ENCODE measurements around the gene SLC50A1.

The SLC50A1 gene

GRCh38 chr1:155128755-155129473, 6.7 kb upstream of the SLC50A1 start:
- Histone ChIP-seq H3K9ac (ENCODE audit: low read depth, low read length) (no peak overlapping the region), H3K4me3 (ENCODE audit: low read length) (no peak overlapping the region), H3K36me3 (ENCODE audit: insufficient read depth, low read length) (no peaks in the 10 kb centered on the region), H3K4me2 (ENCODE audit: low read length) (no peak overlapping the region), H3K27me3 (ENCODE audit: control insufficient read depth, insufficient read depth, low read length) (peaks cover 58% of the 10 kb centered on the region), H3K4me1 (ENCODE audit: control insufficient read depth, insufficient read depth, low read length) (peaks cover 40% of the 10 kb centered on the region), H3K9me3 (replicated peaks; ENCODE audit: low read length) (no peaks in the 10 kb centered on the region)

- Histone ChIP-seq H3K4me3 (ENCODE audit: low read length) (no peak overlapping the region), H3K9me3 (replicated peaks; ENCODE audit: low read length) (no peaks in the 10 kb centered on the region)
Measured at GRCh38 chr1:155130272-155131006, 5.2 kb upstream of the SLC50A1 start.

GRCh38 chr1:155131285-155131684, 4.4 kb upstream of the SLC50A1 start:
- Histone ChIP-seq H3K9ac (ENCODE audit: low read depth, low read length) (no peak overlapping the region), H3K36me3 (ENCODE audit: insufficient read depth, low read length) (no peaks in the 10 kb centered on the region), H3K4me1 (ENCODE audit: control insufficient read depth, insufficient read depth, low read length) (peaks cover 45% of the 10 kb centered on the region), H3K4me3 (ENCODE audit: low read length) (no peak overlapping the region), H3K4me2 (ENCODE audit: low read length) (no peak overlapping the region), H3K27me3 (ENCODE audit: control insufficient read depth, insufficient read depth, low read length) (peaks cover 37% of the 10 kb centered on the region), H3K9me3 (replicated peaks; ENCODE audit: low read length) (no peaks in the 10 kb centered on the region)

More at GRCh38 chr1:155130272-155131006, 5.2 kb upstream of the SLC50A1 start:
- H3K4me1 ChIP-seq (ENCODE audit: control insufficient read depth, insufficient read depth, low read length): peaks cover 50% of the 10 kb centered on the region
- H3K4me2 ChIP-seq (ENCODE audit: low read length): no peak overlapping the region
- no peak overlapping the region for H3K9ac ChIP-seq (ENCODE audit: low read depth, low read length)
- no peaks in the 10 kb centered on the region for H3K36me3 ChIP-seq (ENCODE audit: insufficient read depth, low read length)
- H3K27me3 ChIP-seq (ENCODE audit: control insufficient read depth, insufficient read depth, low read length): peaks cover 45% of the 10 kb centered on the region

- peaks cover 42% of the 10 kb centered on the region for H3K4me1 ChIP-seq (ENCODE audit: control insufficient read depth, insufficient read depth, low read length)
Measured at GRCh38 chr1:155131856-155132255, 3.8 kb upstream of the SLC50A1 start.

GRCh38 chr1:155133799-155134281, 1.8 kb upstream of the SLC50A1 start:
- H3K9ac ChIP-seq (ENCODE audit: low read depth, low read length): no peak overlapping the region
- H3K4me1 ChIP-seq (ENCODE audit: control insufficient read depth, insufficient read depth, low read length): peaks cover 34% of the 10 kb centered on the region
- H3K4me2 ChIP-seq (ENCODE audit: low read length): no peak overlapping the region
- no peak overlapping the region for H3K4me3 ChIP-seq (ENCODE audit: low read length)
- peaks cover 13% of the 10 kb centered on the region for H3K27me3 ChIP-seq (ENCODE audit: control insufficient read depth, insufficient read depth, low read length)
- no peaks in the 10 kb centered on the region for H3K9me3 ChIP-seq (replicated peaks; ENCODE audit: low read length)
- peaks cover 4% of the 10 kb centered on the region for H3K36me3 ChIP-seq (ENCODE audit: insufficient read depth, low read length)

More at GRCh38 chr1:155131856-155132255, 3.8 kb upstream of the SLC50A1 start:
- Histone ChIP-seq H3K4me2 (ENCODE audit: low read length) (no peak overlapping the region), H3K9me3 (replicated peaks; ENCODE audit: low read length) (no peaks in the 10 kb centered on the region), H3K36me3 (ENCODE audit: insufficient read depth, low read length) (no peaks in the 10 kb centered on the region), H3K9ac (ENCODE audit: low read depth, low read length) (no peak overlapping the region), H3K4me3 (ENCODE audit: low read length) (no peak overlapping the region), H3K27me3 (ENCODE audit: control insufficient read depth, insufficient read depth, low read length) (peaks cover 31% of the 10 kb centered on the region)

- no peaks in the 10 kb centered on the region for H3K9me3 ChIP-seq (replicated peaks; ENCODE audit: low read length)
- peaks cover 4% of the 10 kb centered on the region for H3K36me3 ChIP-seq (ENCODE audit: insufficient read depth, low read length)
- H3K4me1 ChIP-seq (ENCODE audit: control insufficient read depth, insufficient read depth, low read length): peaks cover 33% of the 10 kb centered on the region
- peak overlapping the region; percentile 98 for H3K4me2 ChIP-seq (ENCODE audit: low read length)
- H3K4me3 ChIP-seq (ENCODE audit: low read length): no peak overlapping the region
- H3K9ac ChIP-seq (ENCODE audit: low read depth, low read length): peak overlapping the region; percentile 93
- H3K27me3 ChIP-seq (ENCODE audit: control insufficient read depth, insufficient read depth, low read length): peaks cover 9% of the 10 kb centered on the region
Measured at GRCh38 chr1:155134322-155134721, 1.3 kb upstream of the SLC50A1 start.

- H3K9ac ChIP-seq (ENCODE audit: low read depth, low read length): peak overlapping the region; percentile 93
- H3K4me3 ChIP-seq (ENCODE audit: low read length): peak overlapping the region; percentile 90
- H3K9me3 ChIP-seq (replicated peaks; ENCODE audit: low read length): no peaks in the 10 kb centered on the region
- H3K36me3 ChIP-seq (ENCODE audit: insufficient read depth, low read length): peaks cover 4% of the 10 kb centered on the region
- H3K4me1 ChIP-seq (ENCODE audit: control insufficient read depth, insufficient read depth, low read length): peaks cover 27% of the 10 kb centered on the region
- H3K4me2 ChIP-seq (ENCODE audit: low read length): peak overlapping the region; percentile 98
- peaks cover 4% of the 10 kb centered on the region for H3K27me3 ChIP-seq (ENCODE audit: control insufficient read depth, insufficient read depth, low read length)
Measured at GRCh38 chr1:155134880-155135414, 705 bp upstream of the SLC50A1 start.

- peaks cover 4% of the 10 kb centered on the region for H3K27me3 ChIP-seq (ENCODE audit: control insufficient read depth, insufficient read depth, low read length)
- peaks cover 25% of the 10 kb centered on the region for H3K4me1 ChIP-seq (ENCODE audit: control insufficient read depth, insufficient read depth, low read length)
- peak overlapping the region; percentile 90 for H3K4me3 ChIP-seq (ENCODE audit: low read length)
- H3K9me3 ChIP-seq (replicated peaks; ENCODE audit: low read length): no peaks in the 10 kb centered on the region
- H3K9ac ChIP-seq (ENCODE audit: low read depth, low read length): peak overlapping the region; percentile 93
- H3K4me2 ChIP-seq (ENCODE audit: low read length): peak overlapping the region; percentile 98
- peaks cover 4% of the 10 kb centered on the region for H3K36me3 ChIP-seq (ENCODE audit: insufficient read depth, low read length)
Measured at GRCh38 chr1:155136748-155137147, 1.1 kb downstream of the SLC50A1 start.

GRCh38 chr1:155137154-155137949, 1.7 kb downstream of the SLC50A1 start:
- Histone ChIP-seq H3K4me3 (ENCODE audit: low read length) (peak overlapping the region; percentile 90), H3K9ac (ENCODE audit: low read depth, low read length) (peak overlapping the region; percentile 93), H3K27me3 (ENCODE audit: control insufficient read depth, insufficient read depth, low read length) (peaks cover 7% of the 10 kb centered on the region), H3K36me3 (ENCODE audit: insufficient read depth, low read length) (peaks cover 4% of the 10 kb centered on the region), H3K4me2 (ENCODE audit: low read length) (peak overlapping the region; percentile 98), H3K9me3 (replicated peaks; ENCODE audit: low read length) (no peaks in the 10 kb centered on the region), H3K4me1 (ENCODE audit: control insufficient read depth, insufficient read depth, low read length) (peaks cover 25% of the 10 kb centered on the region)

- Histone ChIP-seq H3K27me3 (ENCODE audit: control insufficient read depth, insufficient read depth, low read length) (peaks cover 14% of the 10 kb centered on the region), H3K4me3 (ENCODE audit: low read length) (peak within 1 kb of the TSS; percentile 88), H3K36me3 (ENCODE audit: insufficient read depth, low read length) (peaks cover 4% of the 10 kb centered on the region), H3K4me2 (ENCODE audit: low read length) (peak within 1 kb of the TSS; percentile 85), H3K4me1 (ENCODE audit: control insufficient read depth, insufficient read depth, low read length) (peaks cover 19% of the 10 kb centered on the region), H3K9ac (ENCODE audit: low read depth, low read length) (peak within 1 kb of the TSS; percentile 88), H3K9me3 (replicated peaks; ENCODE audit: low read length) (no peaks in the 10 kb centered on the region)
Measured at GRCh38 chr1:155139895-155140629, 4.4 kb downstream of the SLC50A1 start, which contains the start of gene DPM3. DPM3 (minus strand) TSS chr1:155140531; CDS start chr1:155140240, 291 bp downstream.

Data from skeletal muscle satellite cell (primary cell).